HG03442 (cell line): Measurements from ENCODE around the gene BST1.

Experiments used
- ATAC-seq: cut with Tn5 transposase; IDR thresholded peaks from one replicate; pipeline ENCODE4 v1.9.1; 2021; ENCODE audit warnings: mild to moderate bottlenecking, moderate library complexity; ENCODE audit not compliant: unreplicated experiment

The BST1 gene

DNA sequence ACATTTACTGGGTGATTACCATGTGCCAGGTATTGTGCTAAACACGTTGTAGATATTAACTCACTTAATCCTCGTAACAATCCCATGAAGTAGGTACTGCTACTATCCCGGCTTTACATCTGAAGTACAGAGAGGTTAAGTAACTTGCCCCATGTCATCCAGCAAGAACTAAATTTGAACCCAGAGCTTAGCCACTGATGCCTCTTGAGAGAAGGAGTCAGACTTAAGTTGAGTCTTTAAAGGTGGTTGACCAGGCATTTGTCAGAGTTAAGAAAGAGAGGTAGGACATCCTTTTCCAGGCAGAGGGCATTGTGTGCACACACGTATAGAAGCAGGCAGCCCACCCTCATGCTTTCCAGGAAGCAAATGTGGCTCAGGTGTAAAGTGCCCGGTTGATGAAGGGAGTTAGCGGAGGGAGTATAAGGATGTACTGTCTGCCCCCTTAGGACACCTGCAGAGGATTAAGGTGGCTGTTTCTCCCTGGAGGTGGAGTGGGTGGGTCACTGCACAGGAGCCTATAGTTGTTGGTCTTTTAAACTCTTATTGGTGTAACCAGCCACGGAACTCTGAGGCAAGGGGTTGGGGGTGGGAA lies 74.9 kb downstream of the BST1 start:
- ATAC-seq, result no peak

DNA sequence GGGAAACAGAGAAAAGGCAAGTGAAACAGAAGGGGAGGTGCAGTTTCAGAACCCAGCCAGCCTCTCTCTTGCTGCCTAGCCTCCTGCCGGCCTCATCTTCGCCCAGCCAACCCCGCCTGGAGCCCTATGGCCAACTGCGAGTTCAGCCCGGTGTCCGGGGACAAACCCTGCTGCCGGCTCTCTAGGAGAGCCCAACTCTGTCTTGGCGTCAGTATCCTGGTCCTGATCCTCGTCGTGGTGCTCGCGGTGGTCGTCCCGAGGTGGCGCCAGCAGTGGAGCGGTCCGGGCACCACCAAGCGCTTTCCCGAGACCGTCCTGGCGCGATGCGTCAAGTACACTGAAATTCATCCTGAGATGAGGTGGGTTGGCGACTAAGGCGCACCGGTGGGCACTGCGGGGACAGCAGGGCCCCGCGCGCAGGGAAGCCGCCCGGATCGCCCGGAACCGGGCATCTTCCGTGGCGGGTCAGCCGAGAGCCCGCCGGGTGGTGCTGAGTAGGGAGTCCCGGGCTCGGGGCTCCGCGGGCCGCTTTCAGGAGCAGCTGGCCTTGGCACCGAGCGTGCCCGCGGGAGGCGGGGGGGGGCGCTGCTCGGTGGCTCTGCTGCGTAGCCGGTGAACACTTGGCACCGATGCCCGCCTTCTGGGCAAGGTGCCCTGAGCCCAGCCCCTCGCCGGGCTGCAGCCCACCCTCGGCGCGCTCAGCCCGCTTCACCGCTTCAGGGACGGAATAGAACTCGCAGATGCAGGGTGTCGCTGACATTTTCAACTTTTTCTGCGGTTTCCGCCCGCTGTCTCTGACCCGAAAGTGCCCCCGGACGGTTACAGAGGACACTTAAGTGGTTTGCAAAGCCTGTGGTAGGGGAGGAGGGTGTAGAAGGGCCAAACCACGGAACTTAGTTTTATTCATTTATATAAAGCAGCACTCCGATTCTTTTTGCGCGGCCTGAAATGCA lies 75.7 kb downstream of the BST1 start, which contains the start of gene CD38:
Gene CD38, plus strand, starts transcription at position 40 of the 953 bp plus-strand sequence. Its CDS starts 87 bp downstream, at position 127.
- peak; percentile 60 for ATAC-seq

DNA sequence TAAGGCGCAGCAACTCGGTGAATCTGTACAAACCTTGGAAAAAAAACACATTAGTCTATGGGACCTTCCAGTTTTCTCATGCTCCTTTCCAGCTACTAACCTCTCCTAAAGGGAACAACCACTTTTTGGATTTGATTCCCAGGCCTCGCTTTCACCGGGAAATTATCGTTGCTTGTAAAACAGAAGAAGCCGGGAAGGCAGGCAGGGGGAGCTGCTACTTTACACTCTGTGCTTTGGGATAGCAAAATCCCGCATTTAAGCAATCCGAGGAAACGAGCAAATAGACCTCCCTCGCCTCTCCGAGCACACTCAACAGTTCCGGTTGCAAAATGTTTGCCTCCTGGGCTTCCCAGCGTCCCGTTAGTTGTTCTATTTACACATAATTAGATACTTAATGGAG lies 76.4 kb downstream of the BST1 start:
- ATAC-seq, result no peak

DNA sequence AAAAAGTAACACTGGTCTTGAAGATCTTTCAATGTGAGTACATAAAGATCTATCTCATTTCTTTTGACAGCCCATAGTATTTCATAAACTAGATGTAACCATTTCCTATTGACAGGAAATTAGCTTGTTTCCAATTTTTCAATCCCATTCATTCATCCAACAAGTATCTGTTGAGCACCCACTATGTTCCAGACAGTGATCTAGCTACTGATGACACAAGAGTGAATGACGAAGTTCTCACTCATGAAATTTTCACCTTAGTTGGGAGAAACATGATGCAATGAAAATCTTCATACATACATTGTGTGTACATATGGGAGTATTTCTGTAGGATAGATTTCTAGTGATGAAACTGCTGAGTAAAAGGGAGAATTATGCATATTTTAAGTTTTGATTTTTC lies 76.9 kb downstream of the BST1 start:
- no peak for ATAC-seq

DNA sequence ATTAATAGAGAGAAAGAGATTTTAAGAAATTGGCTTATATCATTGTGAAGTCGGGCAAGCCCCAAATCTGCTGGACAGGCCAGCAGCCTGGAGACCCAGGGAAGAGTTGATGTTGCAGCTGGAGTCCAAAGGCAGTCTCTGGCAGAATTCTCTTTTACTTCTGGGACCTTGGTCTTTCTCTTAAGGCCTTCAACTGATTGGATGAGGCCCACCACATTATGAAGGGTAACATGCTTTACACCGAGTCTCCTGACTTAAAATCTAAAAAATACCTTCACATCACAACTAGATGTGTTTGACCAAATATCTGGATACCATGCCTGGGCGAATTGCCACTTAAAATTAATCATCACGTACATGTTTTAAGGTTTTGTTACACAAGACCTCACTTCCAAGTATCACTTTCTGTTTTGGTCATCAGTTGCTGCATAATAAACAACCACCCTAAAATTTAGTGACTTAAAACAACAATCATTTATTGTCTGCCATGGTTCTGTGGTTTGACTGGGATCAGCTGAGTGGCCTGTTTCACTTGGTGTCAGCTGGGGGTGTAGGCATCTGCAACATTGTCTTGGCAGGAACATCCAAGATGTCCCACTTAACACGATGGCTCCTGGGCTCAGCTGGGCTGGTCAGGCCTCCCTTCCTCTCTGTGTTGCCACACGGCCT lies 78.7 kb downstream of the BST1 start:
- peak; percentile 30 for ATAC-seq
